ENCODE results near the gene DNAH5.

DNA sequence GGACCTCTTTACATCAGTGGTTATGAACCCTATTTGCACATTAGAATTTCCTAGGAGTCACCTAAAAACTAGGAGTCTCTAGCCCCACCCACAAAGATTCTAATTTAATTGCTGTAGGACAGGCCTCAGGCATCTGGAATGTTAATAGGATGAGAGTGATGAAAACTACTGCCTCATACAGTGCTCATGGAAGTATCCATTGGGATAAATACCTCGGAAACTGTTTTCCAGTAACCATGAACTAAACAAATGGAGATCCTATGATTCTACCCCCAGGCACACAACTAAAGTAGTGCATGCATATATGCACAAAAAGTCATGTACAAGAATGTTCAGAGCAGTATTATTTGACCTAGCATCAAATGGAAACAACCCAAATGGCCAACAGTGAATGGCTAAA is 286.3 kb downstream of the DNAH5 start:
- TF ChIP-seq CTCF (IDR thresholded peaks at IDR 0.05) (no peak), POLR2A (IDR thresholded peaks at IDR 0.05) (no peak)
